Measurements from ENCODE around the gene SMPDL3A. TPM values are rescaled to one million over a fixed set of nuclear protein-coding genes. Genes with fewer than 3 reads are reported as not detected.

Gene SMPDL3A
- total RNA-seq, 1 donor from 2014 or later = 7.4 TPM

DNA sequence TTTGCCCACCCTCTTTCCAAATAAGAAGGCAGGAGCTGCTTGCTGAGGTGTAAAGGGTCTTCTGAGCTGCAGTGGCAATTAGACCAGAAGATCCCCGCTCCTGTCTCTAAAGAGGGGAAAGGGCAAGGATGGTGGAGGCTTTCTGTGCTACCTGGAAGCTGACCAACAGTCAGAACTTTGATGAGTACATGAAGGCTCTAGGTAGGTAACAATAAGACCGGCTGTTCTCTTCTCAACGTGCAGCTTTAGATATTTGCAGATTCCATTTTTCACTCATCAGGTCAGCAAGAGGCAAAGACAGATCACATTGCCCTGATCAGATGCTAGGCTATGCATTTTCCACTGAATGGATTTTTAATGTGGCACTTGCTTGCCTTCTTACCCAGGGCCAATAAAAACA, 9.4 kb upstream of the SMPDL3A start, which contains the start of gene FABP7:
TSS of gene FABP7 (plus strand) at position 50 of the 400 bp plus-strand sequence. CDS start at position 129, 79 bp downstream.
- TF ChIP-seq, protein P1, sequence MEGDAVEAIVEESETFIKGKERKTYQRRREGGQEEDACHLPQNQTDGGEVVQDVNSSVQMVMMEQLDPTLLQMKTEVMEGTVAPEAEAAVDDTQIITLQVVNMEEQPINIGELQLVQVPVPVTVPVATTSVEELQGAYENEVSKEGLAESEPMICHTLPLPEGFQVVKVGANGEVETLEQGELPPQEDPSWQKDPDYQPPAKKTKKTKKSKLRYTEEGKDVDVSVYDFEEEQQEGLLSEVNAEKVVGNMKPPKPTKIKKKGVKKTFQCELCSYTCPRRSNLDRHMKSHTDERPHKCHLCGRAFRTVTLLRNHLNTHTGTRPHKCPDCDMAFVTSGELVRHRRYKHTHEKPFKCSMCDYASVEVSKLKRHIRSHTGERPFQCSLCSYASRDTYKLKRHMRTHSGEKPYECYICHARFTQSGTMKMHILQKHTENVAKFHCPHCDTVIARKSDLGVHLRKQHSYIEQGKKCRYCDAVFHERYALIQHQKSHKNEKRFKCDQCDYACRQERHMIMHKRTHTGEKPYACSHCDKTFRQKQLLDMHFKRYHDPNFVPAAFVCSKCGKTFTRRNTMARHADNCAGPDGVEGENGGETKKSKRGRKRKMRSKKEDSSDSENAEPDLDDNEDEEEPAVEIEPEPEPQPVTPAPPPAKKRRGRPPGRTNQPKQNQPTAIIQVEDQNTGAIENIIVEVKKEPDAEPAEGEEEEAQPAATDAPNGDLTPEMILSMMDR (IDR thresholded peaks at IDR 0.05; ENCODE audit: insufficient read depth, low read length, severe bottlenecking) = no peak
- Histone ChIP-seq H3K36me3 (ENCODE audit: control insufficient read depth, insufficient read depth, low read length) (no peaks in the 10 kb centered on the region), H3K27me3 (ENCODE audit: control insufficient read depth, insufficient read depth, low read length) (peaks cover 4% of the 10 kb centered on the region), H3K4me3 (ENCODE audit: low read depth, low read length) (no peak within 1 kb of the TSS)
- FAIRE-seq (no peak), DNase-seq (ENCODE audit: low read depth) (no peak)

DNA sequence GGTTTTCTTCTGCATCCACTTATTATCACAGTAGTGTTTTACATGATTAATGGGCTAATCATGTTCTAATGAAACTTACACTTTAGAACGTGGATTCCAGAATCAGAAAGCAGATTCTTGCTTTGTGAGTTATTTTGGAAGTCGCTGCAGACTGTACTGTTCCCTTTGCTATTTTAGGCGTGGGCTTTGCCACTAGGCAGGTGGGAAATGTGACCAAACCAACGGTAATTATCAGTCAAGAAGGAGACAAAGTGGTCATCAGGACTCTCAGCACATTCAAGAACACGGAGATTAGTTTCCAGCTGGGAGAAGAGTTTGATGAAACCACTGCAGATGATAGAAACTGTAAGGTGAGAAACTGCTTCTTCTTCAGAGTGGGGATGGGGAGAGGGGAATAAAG, 8.9 kb upstream of the SMPDL3A start:
- FAIRE-seq (no peak), DNase-seq (ENCODE audit: low read depth) (no peak)
- Histone ChIP-seq H3K27me3 (ENCODE audit: control insufficient read depth, insufficient read depth, low read length) (peaks cover 4% of the 10 kb centered on the region), H3K36me3 (ENCODE audit: control insufficient read depth, insufficient read depth, low read length) (no peaks in the 10 kb centered on the region), H3K4me3 (ENCODE audit: low read depth, low read length) (no peak overlapping the region)
- TF ChIP-seq, protein P1 (IDR thresholded peaks at IDR 0.05; ENCODE audit: insufficient read depth, low read length, severe bottlenecking) = no peak

DNA sequence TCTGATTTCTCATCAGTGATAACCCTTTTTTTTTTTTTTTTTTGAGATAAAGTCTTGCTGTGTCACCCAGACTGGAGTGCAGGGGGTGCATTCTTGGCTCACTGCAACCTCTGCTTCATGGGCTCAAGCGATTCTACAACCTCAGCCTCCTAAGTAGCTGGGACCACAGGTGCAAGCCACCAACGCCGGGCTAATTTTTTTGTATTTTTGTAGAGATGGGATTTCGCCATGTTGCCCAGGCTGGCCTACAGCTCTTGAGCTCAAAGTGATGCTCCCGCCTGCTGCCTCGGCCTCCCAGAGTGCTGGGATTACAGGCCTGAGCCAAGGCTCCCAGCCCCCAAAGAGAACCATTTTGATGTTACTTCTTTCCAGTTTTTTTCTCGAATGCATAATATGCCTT, 7.3 kb upstream of the SMPDL3A start:
- Histone ChIP-seq H3K27me3 (ENCODE audit: control insufficient read depth, insufficient read depth, low read length) (peaks cover 4% of the 10 kb centered on the region), H3K4me3 (ENCODE audit: low read depth, low read length) (no peak overlapping the region), H3K36me3 (ENCODE audit: control insufficient read depth, insufficient read depth, low read length) (no peaks in the 10 kb centered on the region)
- TF ChIP-seq, protein P1 (IDR thresholded peaks at IDR 0.05; ENCODE audit: insufficient read depth, low read length, severe bottlenecking) = no peak
- FAIRE-seq = no peak
- no peak for DNase-seq (ENCODE audit: low read depth)

DNA sequence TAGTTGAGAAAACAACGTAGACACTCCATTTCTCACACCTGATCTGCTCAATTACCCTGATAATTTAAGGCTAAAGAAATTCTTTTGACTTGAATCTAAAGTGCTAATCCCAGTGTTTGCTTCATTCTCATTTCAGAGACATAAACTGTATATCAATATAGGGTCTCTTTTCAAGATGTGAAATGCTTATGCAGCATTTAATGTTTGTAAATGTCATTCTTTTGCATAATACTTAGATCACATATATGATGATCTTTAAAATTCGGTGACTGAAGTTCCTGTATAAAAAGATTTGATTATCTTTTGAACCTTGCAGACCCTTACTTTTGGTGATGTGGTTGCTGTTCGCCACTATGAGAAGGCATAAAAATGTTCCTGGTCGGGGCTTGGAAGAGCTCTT, 5.7 kb upstream of the SMPDL3A start:
- Histone ChIP-seq H3K36me3 (ENCODE audit: control insufficient read depth, insufficient read depth, low read length) (no peaks in the 10 kb centered on the region), H3K4me3 (ENCODE audit: low read depth, low read length) (no peak overlapping the region), H3K27me3 (ENCODE audit: control insufficient read depth, insufficient read depth, low read length) (peaks cover 4% of the 10 kb centered on the region)
- DNase-seq (ENCODE audit: low read depth) (no peak), FAIRE-seq (no peak)
- TF ChIP-seq, protein P1 (IDR thresholded peaks at IDR 0.05; ENCODE audit: insufficient read depth, low read length, severe bottlenecking) = no peak

DNA sequence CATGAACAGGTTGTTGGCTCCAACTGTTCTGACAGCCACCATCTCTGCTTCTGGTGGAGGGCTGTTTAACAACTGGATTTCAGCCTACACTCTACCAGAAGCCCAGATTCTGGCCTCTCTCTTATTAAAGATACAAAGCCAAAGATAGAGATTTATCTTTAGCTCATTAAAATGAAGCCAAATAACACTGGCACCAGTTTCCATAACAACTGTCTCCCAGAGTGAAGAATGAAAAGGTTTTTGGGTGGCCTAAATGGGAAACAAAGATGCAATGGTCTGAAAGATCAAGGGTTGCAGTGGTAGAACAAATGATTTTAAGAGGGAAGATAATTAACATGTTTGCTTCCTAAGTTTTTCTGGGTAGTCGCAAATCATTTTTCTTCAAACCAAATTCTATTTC, 3.2 kb upstream of the SMPDL3A start:
- Histone ChIP-seq H3K36me3 (ENCODE audit: control insufficient read depth, insufficient read depth, low read length) (no peaks in the 10 kb centered on the region), H3K4me3 (ENCODE audit: low read depth, low read length) (no peak overlapping the region), H3K27me3 (ENCODE audit: control insufficient read depth, insufficient read depth, low read length) (no peaks in the 10 kb centered on the region)
- DNase-seq (ENCODE audit: low read depth) (no peak), FAIRE-seq (no peak)
- TF ChIP-seq, protein P1 (IDR thresholded peaks at IDR 0.05; ENCODE audit: insufficient read depth, low read length, severe bottlenecking) = no peak

DNA sequence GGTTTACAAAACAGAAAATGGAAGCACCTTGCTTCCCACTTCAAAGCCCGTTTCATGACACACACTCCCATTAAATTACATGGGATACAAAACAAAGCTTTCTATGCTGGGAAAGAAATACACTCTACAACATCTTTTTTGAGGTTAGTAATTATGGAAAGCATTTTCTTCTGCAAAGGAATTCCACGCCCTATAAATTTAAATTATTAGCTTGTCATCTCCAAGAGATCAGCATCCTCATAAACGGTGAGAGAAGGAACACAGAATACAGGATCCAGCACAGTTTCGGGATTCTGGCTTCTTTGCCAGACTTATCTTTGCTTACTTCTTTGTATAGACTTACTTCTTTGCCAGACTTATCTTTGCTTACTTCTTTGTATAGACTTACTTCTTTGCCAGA, 1.3 kb upstream of the SMPDL3A start:
- TF ChIP-seq, protein P1 (IDR thresholded peaks at IDR 0.05; ENCODE audit: insufficient read depth, low read length, severe bottlenecking) = no peak
- DNase-seq (ENCODE audit: low read depth) (no peak), FAIRE-seq (no peak)
- Histone ChIP-seq H3K27me3 (ENCODE audit: control insufficient read depth, insufficient read depth, low read length) (no peaks in the 10 kb centered on the region), H3K4me3 (ENCODE audit: low read depth, low read length) (no peak overlapping the region), H3K36me3 (ENCODE audit: control insufficient read depth, insufficient read depth, low read length) (no peaks in the 10 kb centered on the region)

All from bronchial epithelial cell (primary cell).